Mesothelial cell of epicardium (in vitro differentiated cells): ENCODE measurements around the gene CLK4. TPM values are rescaled to one million over a fixed set of nuclear protein-coding genes. Genes with fewer than 3 reads are reported as not detected.

ENCODE experiments used
- DNase-seq, 2 experiments: peaks; one replicate each; pipeline ENCODE4 v3.0.0; 2021; ENCODE audit warnings: low spot score in 2 of 2; ENCODE audit not compliant: unreplicated experiment in 2 of 2
- H3K27ac Mint-ChIP-seq: 2 replicates; pipeline ENCODE4 v1.8.0; 2021; ENCODE audit warnings: mixed read lengths
- H3K27me3 Mint-ChIP-seq: 2 replicates; pipeline ENCODE4 v1.8.0; 2021; ENCODE audit warnings: low read depth, mixed read lengths
- H3K36me3 Mint-ChIP-seq: 2 replicates; pipeline ENCODE4 v1.8.0; 2021; ENCODE audit warnings: mixed read lengths
- H3K4me1 Mint-ChIP-seq: 2 replicates; pipeline ENCODE4 v1.8.0; 2021; ENCODE audit warnings: mixed read lengths
- H3K4me3 Mint-ChIP-seq: 2 replicates; pipeline ENCODE4 v1.8.0; 2021; ENCODE audit warnings: mild to moderate bottlenecking, moderate library complexity, mixed read lengths
- H3K9me3 Mint-ChIP-seq: 2 replicates; pipeline ENCODE4 v1.8.0; 2021; ENCODE audit warnings: mixed read lengths
- total RNA-seq: library from RNA; stranded (reverse); gene quantifications from 3 replicates; pipeline ENCODE4 v1.2.1, GENCODE V29; 2021
- TF ChIP-seq, protein P1 (sequence below): fragments of 200-600 bp; sonication (generic); IDR thresholded peaks from one replicate; pipeline ENCODE4 v1.5.0; 2021; ENCODE audit warnings: antibody characterized with exemption; ENCODE audit not compliant: unreplicated experiment

The CLK4 gene
- total RNA-seq, 1 donor from 2014 or later, result 42.1 TPM

DNA sequence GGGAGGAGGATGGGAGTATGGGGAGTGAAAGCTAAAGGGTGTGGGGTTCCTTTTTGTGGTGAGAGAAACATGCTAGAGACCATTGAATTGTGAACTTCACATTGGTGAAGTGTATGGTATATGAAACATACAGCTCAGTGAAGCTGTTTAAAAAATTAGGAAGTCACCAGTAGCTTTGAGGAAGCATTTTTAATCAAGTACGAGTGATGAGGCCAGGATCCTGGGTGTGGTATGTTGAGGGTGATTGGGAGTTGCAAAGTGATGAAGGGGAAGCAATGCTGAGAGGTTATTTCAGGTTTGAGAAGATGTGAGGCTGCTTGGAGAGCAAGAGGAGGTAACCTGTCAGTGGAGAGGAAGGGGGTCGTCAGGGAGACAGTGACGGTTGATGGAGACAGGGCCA is 22.7 kb upstream of the CLK4 start:
- H3K27me3 Mint-ChIP-seq, result no peaks in the 10 kb centered on the region
- H3K4me1 Mint-ChIP-seq, result no peaks in the 10 kb centered on the region
- H3K36me3 Mint-ChIP-seq, result no peaks in the 10 kb centered on the region
- no peak overlapping the region for H3K27ac Mint-ChIP-seq
- TF ChIP-seq, protein P1, sequence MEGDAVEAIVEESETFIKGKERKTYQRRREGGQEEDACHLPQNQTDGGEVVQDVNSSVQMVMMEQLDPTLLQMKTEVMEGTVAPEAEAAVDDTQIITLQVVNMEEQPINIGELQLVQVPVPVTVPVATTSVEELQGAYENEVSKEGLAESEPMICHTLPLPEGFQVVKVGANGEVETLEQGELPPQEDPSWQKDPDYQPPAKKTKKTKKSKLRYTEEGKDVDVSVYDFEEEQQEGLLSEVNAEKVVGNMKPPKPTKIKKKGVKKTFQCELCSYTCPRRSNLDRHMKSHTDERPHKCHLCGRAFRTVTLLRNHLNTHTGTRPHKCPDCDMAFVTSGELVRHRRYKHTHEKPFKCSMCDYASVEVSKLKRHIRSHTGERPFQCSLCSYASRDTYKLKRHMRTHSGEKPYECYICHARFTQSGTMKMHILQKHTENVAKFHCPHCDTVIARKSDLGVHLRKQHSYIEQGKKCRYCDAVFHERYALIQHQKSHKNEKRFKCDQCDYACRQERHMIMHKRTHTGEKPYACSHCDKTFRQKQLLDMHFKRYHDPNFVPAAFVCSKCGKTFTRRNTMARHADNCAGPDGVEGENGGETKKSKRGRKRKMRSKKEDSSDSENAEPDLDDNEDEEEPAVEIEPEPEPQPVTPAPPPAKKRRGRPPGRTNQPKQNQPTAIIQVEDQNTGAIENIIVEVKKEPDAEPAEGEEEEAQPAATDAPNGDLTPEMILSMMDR, result no peak
- H3K9me3 Mint-ChIP-seq, result peaks cover 30% of the 10 kb centered on the region
- DNase-seq, result no peak
- H3K4me3 Mint-ChIP-seq, result no peak overlapping the region

DNA sequence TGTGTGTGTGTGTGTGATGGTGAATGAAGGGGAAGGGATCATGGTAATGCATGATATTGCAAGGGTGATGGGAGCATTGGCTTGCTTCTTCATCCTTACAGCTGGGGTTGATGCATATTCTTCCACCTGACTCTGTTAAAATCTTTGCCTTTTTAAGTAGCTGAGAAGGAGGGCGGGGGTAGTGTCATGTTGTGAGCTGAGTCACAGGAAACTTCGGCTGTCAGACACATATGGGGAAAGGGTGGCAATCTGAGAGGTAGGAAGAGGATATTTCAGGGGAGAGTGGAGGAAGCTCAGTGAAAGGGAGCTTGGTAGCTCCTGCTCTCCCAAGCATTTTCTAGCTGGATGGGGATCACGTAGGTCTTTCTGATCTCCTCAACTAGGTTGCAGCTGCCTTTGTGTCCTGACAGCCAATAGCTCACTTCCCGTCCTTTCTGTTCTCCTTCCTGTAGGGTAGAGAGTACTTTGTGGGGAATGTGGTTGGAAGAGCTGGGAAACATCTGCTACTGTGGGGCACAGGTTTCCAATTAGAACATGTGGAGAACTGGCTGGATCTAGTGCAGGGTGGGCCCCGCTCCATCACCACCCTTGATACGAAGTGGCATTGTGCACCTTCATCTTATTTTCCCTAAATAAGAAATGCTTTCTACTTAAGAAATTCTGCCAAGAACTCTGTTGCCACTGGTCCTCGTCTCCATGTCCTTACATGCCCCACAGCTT is 18.1 kb upstream of the CLK4 start:
- no peaks in the 10 kb centered on the region for H3K4me1 Mint-ChIP-seq
- no peaks in the 10 kb centered on the region for H3K27me3 Mint-ChIP-seq
- no peak overlapping the region for H3K27ac Mint-ChIP-seq
- peaks cover 33% of the 10 kb centered on the region for H3K9me3 Mint-ChIP-seq
- DNase-seq, result no peak
- H3K36me3 Mint-ChIP-seq, result peaks cover 2% of the 10 kb centered on the region
- H3K4me3 Mint-ChIP-seq, result no peak overlapping the region
- TF ChIP-seq, protein P1, result no peak

DNA sequence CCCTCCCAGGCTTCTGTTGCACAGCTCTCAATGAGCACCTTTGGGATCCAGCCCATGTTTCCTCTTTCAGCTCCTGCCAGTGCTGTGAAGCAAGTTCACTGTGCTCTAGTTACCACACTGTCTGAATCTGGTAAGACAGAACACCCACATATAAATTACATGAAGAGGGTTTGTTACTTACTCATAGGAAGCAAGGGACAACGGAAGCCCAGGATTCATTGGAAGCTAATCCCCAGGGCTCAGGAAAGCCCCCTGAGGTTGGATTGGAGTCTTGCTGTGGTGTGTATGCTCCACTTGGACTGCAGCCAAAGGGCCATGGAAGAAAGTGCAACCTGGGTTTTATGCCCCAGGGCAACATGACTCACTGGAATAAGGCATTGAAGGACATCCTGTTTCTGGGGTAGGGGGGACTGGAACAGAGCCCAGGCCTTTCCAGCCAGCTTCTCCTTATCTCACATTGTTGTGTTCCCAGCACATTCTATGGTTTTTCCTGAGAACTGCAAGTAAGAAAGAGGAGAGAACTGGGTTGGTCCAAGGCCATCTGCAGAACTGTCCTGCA is 15.6 kb upstream of the CLK4 start:
- H3K27ac Mint-ChIP-seq, result no peak overlapping the region
- H3K9me3 Mint-ChIP-seq, result peaks cover 19% of the 10 kb centered on the region
- TF ChIP-seq, protein P1, result no peak
- DNase-seq, result no peak
- peaks cover 2% of the 10 kb centered on the region for H3K36me3 Mint-ChIP-seq
- no peak overlapping the region for H3K4me3 Mint-ChIP-seq
- H3K27me3 Mint-ChIP-seq, result no peaks in the 10 kb centered on the region
- peaks cover 4% of the 10 kb centered on the region for H3K4me1 Mint-ChIP-seq

DNA sequence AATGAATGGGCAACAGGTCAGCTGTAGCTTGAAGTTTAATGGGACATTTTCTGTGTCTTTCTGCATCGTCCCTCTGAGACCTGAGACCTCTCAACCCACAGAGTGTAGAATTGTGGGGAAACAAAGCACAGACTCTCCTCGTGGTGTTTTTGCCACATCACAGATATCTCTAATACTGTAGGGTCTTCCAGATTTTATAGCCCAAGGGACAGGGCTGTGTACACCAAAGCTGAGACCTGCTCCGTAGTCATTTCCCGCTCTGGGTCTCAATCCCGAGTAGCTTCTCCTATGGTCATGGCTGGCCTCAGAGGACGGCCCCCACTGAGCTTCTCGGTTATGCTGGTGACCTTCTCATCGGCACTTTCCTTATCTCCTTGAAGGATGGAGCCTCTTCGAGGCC is 14.9 kb upstream of the CLK4 start:
- H3K4me3 Mint-ChIP-seq, result no peak overlapping the region
- TF ChIP-seq, protein P1, result no peak
- no peaks in the 10 kb centered on the region for H3K27me3 Mint-ChIP-seq
- H3K4me1 Mint-ChIP-seq, result peaks cover 5% of the 10 kb centered on the region
- no peak overlapping the region for H3K27ac Mint-ChIP-seq
- no peak for DNase-seq
- peaks cover 2% of the 10 kb centered on the region for H3K36me3 Mint-ChIP-seq
- H3K9me3 Mint-ChIP-seq, result peaks cover 19% of the 10 kb centered on the region

DNA sequence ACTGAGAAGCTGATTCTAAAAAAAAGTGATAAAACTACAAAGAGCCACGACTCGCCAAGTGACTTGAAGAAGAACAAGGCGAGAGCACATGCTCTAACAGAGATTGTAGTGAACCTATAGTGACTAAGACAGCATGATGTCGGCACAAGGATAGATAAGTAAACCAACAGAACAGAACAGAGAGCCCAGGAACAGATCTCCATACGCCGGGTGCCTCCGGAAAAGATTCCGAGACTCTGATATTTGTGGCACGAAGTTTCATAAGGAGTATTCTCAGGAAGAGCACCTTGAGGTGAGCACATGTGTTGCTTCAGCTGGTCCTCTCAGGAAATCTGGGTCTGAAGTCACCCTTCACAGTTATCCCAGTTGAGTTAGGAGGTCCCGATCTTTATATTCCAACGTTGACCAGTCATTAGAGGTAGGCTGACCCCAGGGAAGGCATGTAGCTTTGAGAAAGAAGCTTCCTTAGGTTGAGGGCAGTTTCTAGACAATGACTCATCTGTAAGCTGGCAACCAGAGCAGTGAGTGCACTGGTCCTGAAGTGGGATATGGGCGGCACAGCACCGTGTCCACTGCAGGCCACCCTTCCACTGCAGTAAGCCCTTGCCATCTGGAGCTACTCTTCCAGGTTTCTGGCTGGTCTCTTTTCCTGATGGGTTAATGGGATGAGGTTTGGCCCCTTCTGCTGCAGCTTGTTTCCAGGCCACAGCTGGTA is 13.6 kb upstream of the CLK4 start:
- DNase-seq, result no peak
- H3K4me3 Mint-ChIP-seq, result no peak overlapping the region
- TF ChIP-seq, protein P1, result no peak
- peaks cover 9% of the 10 kb centered on the region for H3K4me1 Mint-ChIP-seq
- peaks cover 2% of the 10 kb centered on the region for H3K36me3 Mint-ChIP-seq
- peaks cover 19% of the 10 kb centered on the region for H3K9me3 Mint-ChIP-seq
- no peaks in the 10 kb centered on the region for H3K27me3 Mint-ChIP-seq
- no peak overlapping the region for H3K27ac Mint-ChIP-seq
